PFSK-1 (cell line): ENCODE data around the gene FAM170B.

ENCODE experiments used
- FOXP2 ChIP-seq: optimal IDR thresholded peaks from 2 replicates; pipeline ENCODE3; 2011; ENCODE audit warnings: borderline replicate concordance, control low read depth, inconsistent platforms; ENCODE audit not compliant: insufficient read depth; ENCODE audit errors: extremely low read length, extremely low read depth
- SIN3A ChIP-seq: IDR thresholded peaks from 2 replicates; pipeline ENCODE4 v1.6.1; 2012; ENCODE audit warnings: mild to moderate bottlenecking, low read length, moderate library complexity, borderline replicate concordance; ENCODE audit not compliant: insufficient read depth

- TF ChIP-seq SIN3A, result no peak
- TF ChIP-seq FOXP2, result no peak
Observed at GRCh38 chr10:49165821-49166483, 32.1 kb upstream of the FAM170B start.
